B cell (primary cell): ENCODE data around the gene KAZN. TPM values are rescaled to one million over a fixed set of nuclear protein-coding genes. Genes with fewer than 3 reads are reported as not detected.

Experiments used
- ATAC-seq: fragments of 200-7000 bp; cut with Tn5 transposase; one replicate; pipeline ENCODE4 v1.10.0; 2021; ENCODE audit warnings: low read depth, mild to moderate bottlenecking, moderate number of reproducible peaks, moderate library complexity
- CTCF ChIA-PET: fragments of 350-600 bp; sonication (Branson Sonifier 250); formaldehyde crosslinking; loops from one replicate; lab custom pipeline; 2021; ENCODE audit warnings: antibody characterized with exemption, inconsistent platforms; lab: Charles Lee
- POLR2A ChIA-PET: fragments of 350-600 bp; sonication (Branson Sonifier 250); formaldehyde crosslinking; loops from one replicate; lab custom pipeline; 2021; ENCODE audit warnings: antibody characterized with exemption; lab: Charles Lee
- DNase-seq: peaks from one replicate; pipeline ENCODE4 v3.0.0; 2013
- H2AFZ ChIP-seq: 2 replicates; pipeline ENCODE4 v1.6.1; 2012; ENCODE audit warnings: mild to moderate bottlenecking, low read depth, low read length; ENCODE audit not compliant: insufficient read depth, poor library complexity, severe bottlenecking
- H3K27ac ChIP-seq, 2 donors: 1 replicate in 1 of 2; 2 replicates in 1 of 2; pipeline ENCODE4 v1.5.1; 2012 to 2013; ENCODE audit warnings: low read length in 2 of 2, mild to moderate bottlenecking in 2 of 2, moderate library complexity in 1 of 2
- H3K27me3 ChIP-seq, 4 experiments: fragments of 200-600 bp in 1 of 4; sonication (generic) in 1 of 4; replicated peaks in 1 of 4; 1 replicate in 2 of 4; 2 replicates in 2 of 4; pipeline versions ENCODE4 v1.6.1 to v1.7.0; 2013 to 2016; ENCODE audit warnings: low read length in 3 of 4, mild to moderate bottlenecking in 2 of 4, mixed read lengths in 1 of 4, moderate library complexity in 1 of 4; ENCODE audit not compliant: insufficient read depth in 4 of 4, control insufficient read depth in 3 of 4; ENCODE audit errors: control extremely low read depth in 1 of 4
- H3K36me3 ChIP-seq, 2 experiments: replicated peaks in 1 of 2; 1 replicate in 1 of 2; 2 replicates in 1 of 2; pipeline versions ENCODE4 v1.6.1 to v1.7.1; 2013; ENCODE audit warnings: low read length in 1 of 2; ENCODE audit not compliant: insufficient read depth in 2 of 2, control insufficient read depth in 1 of 2; ENCODE audit errors: control extremely low read depth in 1 of 2, extremely low read depth in 1 of 2
- H3K4me1 ChIP-seq, 2 donors: fragments of 200-600 bp in 1 of 2; sonication (generic) in 1 of 2; 1 replicate in 1 of 2; 2 replicates in 1 of 2; pipeline versions ENCODE4 v1.5.1 to v1.6.1; 2013 to 2017; ENCODE audit warnings: low read length in 2 of 2; ENCODE audit not compliant: control insufficient read depth in 2 of 2, insufficient read depth in 2 of 2
- H3K4me2 ChIP-seq: replicated peaks from 2 replicates; pipeline ENCODE3; 2012; ENCODE audit warnings: mild to moderate bottlenecking, low read depth, low read length; ENCODE audit not compliant: poor library complexity, severe bottlenecking
- H3K4me3 ChIP-seq, 5 experiments: fragments of 200-600 bp in 1 of 5; sonication (generic) in 1 of 5; 1 replicate in 3 of 5; 2 replicates in 2 of 5; pipeline versions ENCODE4 v1.5.1 to v1.7.0; 2011 to 2016; ENCODE audit warnings: low read length in 4 of 5, mild to moderate bottlenecking in 4 of 5, low read depth in 2 of 5, control low read depth in 1 of 5, moderate library complexity in 1 of 5; ENCODE audit not compliant: insufficient read depth in 1 of 5; ENCODE audit errors: control extremely low read depth in 1 of 5, extremely low read depth in 1 of 5
- H3K79me2 ChIP-seq: fragments of 200-600 bp; sonication (generic); one replicate; pipeline ENCODE4 v1.6.0; 2016; ENCODE audit warnings: low read length; ENCODE audit not compliant: control insufficient read depth, insufficient read depth
- H3K9ac ChIP-seq: fragments of 200-600 bp; sonication (generic); 2 replicates; pipeline ENCODE4 v1.6.1; 2017; ENCODE audit warnings: mild to moderate bottlenecking, low read length, moderate library complexity
- H3K9me3 ChIP-seq, 3 donors: one replicate each; pipeline versions ENCODE4 v1.6.1 to v1.7.1; 2013; ENCODE audit warnings: low read length in 2 of 3; ENCODE audit not compliant: control insufficient read depth in 2 of 3, insufficient read depth in 1 of 3; ENCODE audit errors: control extremely low read depth in 1 of 3
- H4K20me1 ChIP-seq: 2 replicates; pipeline ENCODE4 v1.6.0; 2012; ENCODE audit warnings: mild to moderate bottlenecking, low read length; ENCODE audit not compliant: insufficient read depth, control insufficient read depth, poor library complexity, severe bottlenecking
- H3K27ac Mint-ChIP-seq: one replicate; pipeline ENCODE4 v1.8.0; 2021; ENCODE audit warnings: mixed read lengths
- H3K27me3 Mint-ChIP-seq: one replicate; pipeline ENCODE4 v1.8.0; 2021; ENCODE audit warnings: mixed read lengths
- H3K4me1 Mint-ChIP-seq: one replicate; pipeline ENCODE4 v1.8.0; 2021; ENCODE audit warnings: mixed read lengths
- H3K4me3 Mint-ChIP-seq: one replicate; pipeline ENCODE4 v1.8.0; 2021; ENCODE audit warnings: mixed read lengths
- H3K9me3 Mint-ChIP-seq: one replicate; pipeline ENCODE4 v1.8.0; 2022; ENCODE audit warnings: mixed read lengths; ENCODE audit not compliant: insufficient read depth
- EZH2 ChIP-seq: IDR thresholded peaks from 2 replicates; pipeline ENCODE4 v1.6.1; 2012; ENCODE audit warnings: borderline replicate concordance, low read depth, mild to moderate bottlenecking, moderate library complexity, low read length; ENCODE audit not compliant: insufficient read depth, poor library complexity, severe bottlenecking
- WGBS: methylation state at CpG from one replicate; pipeline ENCODE4 v1.1.5; 2013; ENCODE audit warnings: missing lambda C conversion rate; ENCODE audit not compliant: insufficient coverage; 5-methylcytosine and 5-hydroxymethylcytosine counted together
- intact Hi-C: fragments of 100-400 bp; cut with micrococcal nuclease; formaldehyde crosslinking; loops from one replicate; pipeline ENCODE4 v1.10.0; 2022
- polyA plus RNA-seq: library from polyadenylated mRNA; depleted of rRNA; stranded (reverse); fragments of >200 nt; gene quantifications from 2 replicates; pipeline ENCODE4 v1.2.3, GENCODE V29; 2012
- total RNA-seq, 2 donors: library from RNA; stranded (reverse); fragments of 120-200 nt in 1 of 2; gene quantifications; 1 replicate in 1 of 2; 2 replicates in 1 of 2; pipeline versions ENCODE4 v1.2.3 to v1.2.4, GENCODE V29; 2013 to 2022
- TF ChIP-seq, protein P1 (sequence below): fragments of 200-600 bp; IDR thresholded peaks from one replicate; pipeline ENCODE4 v1.8.0; 2022; ENCODE audit warnings: antibody characterized with exemption, mild to moderate bottlenecking

KAZN gene
- total and polyA plus RNA-seq, 2 donors (not counting 1 experiment from before 2014, with no cell fraction given) = 0.13 to 0.39 TPM

DNA sequence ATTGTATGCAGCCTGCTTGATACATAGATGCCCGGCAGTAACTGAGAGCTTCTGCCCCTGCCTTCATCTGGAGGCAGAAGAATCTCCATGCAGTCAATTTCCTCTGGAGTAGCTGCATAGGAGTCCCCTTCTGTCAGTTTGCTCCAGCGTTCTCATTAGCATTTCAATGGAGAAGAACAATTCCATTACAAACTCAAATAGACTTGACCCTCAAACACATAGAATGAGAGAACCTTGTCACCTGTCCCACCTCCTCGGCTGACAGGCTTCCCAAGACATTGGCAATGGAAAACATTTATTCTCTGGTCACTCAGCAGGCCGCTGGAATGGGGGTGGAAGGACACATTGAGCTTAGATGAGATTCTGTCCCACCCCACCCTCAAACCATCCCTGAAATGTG lies 509.4 kb downstream of the KAZN start:
- Histone ChIP-seq H3K27ac (no peak overlapping the region), H3K9ac (no peak overlapping the region), H3K4me2 (no peak overlapping the region), H3K4me3 (no peak overlapping the region), H3K36me3 (no peaks in the 10 kb centered on the region), H3K9me3 (peaks cover 0 to 4% (median 0%) of the 10 kb centered on the region in 3 donors), H2AFZ (no peak overlapping the region), H3K27me3 (no peaks in the 10 kb centered on the region), H3K79me2 (no peaks in the 10 kb centered on the region), H3K4me1 (no peaks in the 10 kb centered on the region), H4K20me1 (no peaks in the 10 kb centered on the region)
- CTCF ChIA-PET = interaction anchor here (1.8 kb wide), 1 partner anchor 8 kb away, joined by 5 read pairs; no protein-coding TSS in a partner anchor
- H3K4me3 Mint-ChIP-seq = no peak overlapping the region
- POLR2A ChIA-PET = no interaction called here
- ATAC-seq (no peak), DNase-seq (no peak)
- TF ChIP-seq, protein P1, sequence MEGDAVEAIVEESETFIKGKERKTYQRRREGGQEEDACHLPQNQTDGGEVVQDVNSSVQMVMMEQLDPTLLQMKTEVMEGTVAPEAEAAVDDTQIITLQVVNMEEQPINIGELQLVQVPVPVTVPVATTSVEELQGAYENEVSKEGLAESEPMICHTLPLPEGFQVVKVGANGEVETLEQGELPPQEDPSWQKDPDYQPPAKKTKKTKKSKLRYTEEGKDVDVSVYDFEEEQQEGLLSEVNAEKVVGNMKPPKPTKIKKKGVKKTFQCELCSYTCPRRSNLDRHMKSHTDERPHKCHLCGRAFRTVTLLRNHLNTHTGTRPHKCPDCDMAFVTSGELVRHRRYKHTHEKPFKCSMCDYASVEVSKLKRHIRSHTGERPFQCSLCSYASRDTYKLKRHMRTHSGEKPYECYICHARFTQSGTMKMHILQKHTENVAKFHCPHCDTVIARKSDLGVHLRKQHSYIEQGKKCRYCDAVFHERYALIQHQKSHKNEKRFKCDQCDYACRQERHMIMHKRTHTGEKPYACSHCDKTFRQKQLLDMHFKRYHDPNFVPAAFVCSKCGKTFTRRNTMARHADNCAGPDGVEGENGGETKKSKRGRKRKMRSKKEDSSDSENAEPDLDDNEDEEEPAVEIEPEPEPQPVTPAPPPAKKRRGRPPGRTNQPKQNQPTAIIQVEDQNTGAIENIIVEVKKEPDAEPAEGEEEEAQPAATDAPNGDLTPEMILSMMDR = no peak
- TF ChIP-seq EZH2 = no peak
- no peaks in the 10 kb centered on the region for H3K9me3 Mint-ChIP-seq
- intact Hi-C loops = no loop called here
- no peaks in the 10 kb centered on the region for H3K4me1 Mint-ChIP-seq
- no peaks in the 10 kb centered on the region for H3K27me3 Mint-ChIP-seq
- no peak overlapping the region for H3K27ac Mint-ChIP-seq
- WGBS = 80% methylated on average over 4 of the region's 4 CpGs

DNA sequence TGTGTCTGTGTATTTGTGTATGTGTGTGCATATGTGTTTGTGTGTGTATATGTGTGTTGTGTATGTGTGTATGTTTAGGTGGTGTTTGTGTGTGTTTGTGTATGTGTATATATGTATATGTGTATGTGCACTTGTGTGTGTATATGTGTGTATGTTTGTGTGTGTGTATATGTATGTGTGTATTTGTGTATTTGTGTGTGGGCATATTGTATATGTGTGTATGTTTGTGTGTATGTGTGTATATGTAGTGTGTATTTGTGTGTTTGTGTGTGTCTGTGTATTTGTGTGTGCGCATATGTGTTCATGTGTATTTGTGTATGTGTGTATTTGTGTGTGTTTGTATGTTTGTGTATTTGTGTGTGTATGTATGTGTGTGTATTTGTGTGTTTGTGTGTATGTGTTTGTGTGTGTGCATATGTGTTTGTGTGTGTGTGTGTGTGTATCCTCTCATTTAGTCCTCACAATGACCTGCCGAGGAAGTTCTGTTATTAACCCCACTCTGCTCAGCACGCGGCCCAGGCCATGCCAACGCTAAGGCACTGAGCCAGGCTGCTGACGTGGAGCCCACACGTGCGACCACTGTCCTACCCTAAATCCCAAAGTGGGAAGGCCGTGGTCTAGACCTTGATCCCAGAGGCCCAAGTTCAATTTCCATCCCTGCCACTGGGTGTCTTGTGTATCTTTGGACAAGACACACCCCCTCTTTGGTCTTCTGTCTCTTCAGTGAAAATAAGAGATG lies 511.8 kb downstream of the KAZN start:
- H4K20me1 ChIP-seq = no peaks in the 10 kb centered on the region
- H3K4me1 ChIP-seq = no peaks in the 10 kb centered on the region
- CTCF ChIA-PET = no interaction called here
- no peak overlapping the region for H3K4me3 ChIP-seq
- TF ChIP-seq EZH2 = no peak
- TF ChIP-seq, protein P1 = no peak
- Mint-ChIP-seq H3K4me3 (no peak overlapping the region), H3K9me3 (no peaks in the 10 kb centered on the region), H3K4me1 (no peaks in the 10 kb centered on the region), H3K27ac (no peak overlapping the region), H3K27me3 (peaks cover 4% of the 10 kb centered on the region)
- no peak overlapping the region for H2AFZ ChIP-seq
- DNase-seq = no peak
- no peak for ATAC-seq
- no peaks in the 10 kb centered on the region for H3K79me2 ChIP-seq
- H3K27me3 ChIP-seq = no peaks in the 10 kb centered on the region
- H3K9ac ChIP-seq = no peak overlapping the region
- 91% methylated on average over 9 of the region's 9 CpGs for WGBS
- intact Hi-C loops = no loop called here
- H3K36me3 ChIP-seq = no peaks in the 10 kb centered on the region
- no peak overlapping the region for H3K4me2 ChIP-seq
- POLR2A ChIA-PET = no interaction called here
- H3K9me3 ChIP-seq = no peaks in the 10 kb centered on the region
- H3K27ac ChIP-seq = no peak overlapping the region
